HG02571 (cell line): ENCODE measurements around the gene CSNK2A1.
"Not testable (repeated sequence)": the region's sequence is repeated elsewhere in the genome, so short reads cannot be mapped to it uniquely, and the experiment has no call there.

Experiments used
- ATAC-seq: cut with Tn5 transposase; IDR thresholded peaks from one replicate; pipeline ENCODE4 v1.9.1; 2021; ENCODE audit warnings: mild to moderate bottlenecking, moderate library complexity; ENCODE audit not compliant: unreplicated experiment

CSNK2A1 gene

DNA sequence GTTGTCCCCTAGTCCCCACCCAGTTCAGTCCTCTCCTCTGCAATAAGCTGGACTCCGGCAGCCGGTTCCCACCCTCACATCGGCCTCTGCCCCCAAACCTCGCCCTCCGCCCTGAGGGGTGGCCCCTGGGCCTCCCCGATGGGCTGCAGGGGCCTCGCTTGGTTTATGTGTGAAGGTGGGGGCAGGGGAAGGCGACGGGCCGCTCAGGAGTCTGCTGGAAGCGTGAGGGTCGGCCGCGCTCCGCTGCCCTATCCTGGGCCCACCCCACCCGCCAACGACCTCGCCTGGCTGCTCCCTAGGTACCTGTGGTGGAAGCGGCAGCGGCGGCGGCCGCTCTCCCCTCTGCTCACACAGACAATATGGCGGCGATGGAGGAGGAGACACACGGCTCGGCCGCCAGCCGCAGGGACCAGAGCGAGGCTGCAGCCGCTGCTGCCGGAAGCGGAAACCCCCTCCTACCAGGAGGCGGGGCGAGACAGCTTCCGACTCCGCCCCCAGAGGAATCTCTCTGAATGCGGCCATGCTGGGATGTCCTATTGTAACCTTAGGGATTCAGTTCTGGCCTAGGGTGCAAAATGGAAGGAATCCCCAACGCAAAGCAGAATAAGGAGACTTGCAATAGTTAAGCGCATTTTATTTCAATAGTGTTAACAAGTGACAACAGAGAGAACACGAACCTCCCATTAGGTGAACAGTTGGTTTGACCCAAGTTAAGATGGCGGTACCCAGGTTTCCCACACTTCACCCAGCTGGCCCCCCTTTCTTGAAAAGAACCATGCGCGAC, at the start of gene CSNK2A1:
Gene CSNK2A1, minus strand, starts transcription at position 422 of the 784 bp plus-strand sequence. CDS start 35,239 bp downstream, outside the sequence.
- peak; percentile 95 for ATAC-seq

DNA sequence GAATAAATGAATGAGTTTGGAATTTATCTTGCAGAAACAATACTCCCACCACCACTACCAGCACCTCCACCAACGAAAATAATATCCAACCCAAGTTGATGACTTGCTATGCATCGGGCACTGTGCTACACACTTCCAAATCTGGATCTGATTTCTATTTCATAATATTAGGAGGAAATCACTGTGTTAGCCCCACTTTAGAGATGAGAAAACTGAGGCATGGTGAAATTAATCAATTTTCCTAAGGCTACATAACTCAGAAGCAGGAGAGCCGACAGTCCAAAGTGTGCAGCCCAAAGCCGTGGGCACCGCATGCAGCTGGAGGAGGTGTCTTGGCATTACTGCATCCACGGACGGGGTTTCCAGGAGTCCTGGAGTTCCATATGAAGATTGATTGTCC, 48.9 kb upstream of the CSNK2A1 start:
- ATAC-seq, result no peak

DNA sequence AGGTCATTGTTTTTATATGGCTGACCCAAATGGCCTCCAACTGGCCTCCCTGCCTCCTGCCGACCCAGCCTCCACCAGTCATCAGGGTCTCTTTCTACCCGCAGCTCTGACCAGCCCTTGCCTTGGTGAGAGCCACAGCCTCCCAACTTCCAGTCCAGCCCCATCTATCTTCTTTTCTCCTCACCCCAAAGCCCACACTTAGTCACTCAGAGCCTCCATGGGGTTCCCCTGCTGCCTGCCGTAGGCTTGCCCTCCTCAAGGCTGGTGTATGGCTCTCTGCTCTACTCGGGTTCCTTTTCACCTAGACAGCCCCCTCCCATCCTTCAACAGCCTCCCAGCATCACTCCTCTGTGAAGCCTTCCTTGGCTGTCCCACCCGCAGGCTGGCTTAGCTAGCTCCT, 48.4 kb upstream of the CSNK2A1 start:
- ATAC-seq, result no peak

DNA sequence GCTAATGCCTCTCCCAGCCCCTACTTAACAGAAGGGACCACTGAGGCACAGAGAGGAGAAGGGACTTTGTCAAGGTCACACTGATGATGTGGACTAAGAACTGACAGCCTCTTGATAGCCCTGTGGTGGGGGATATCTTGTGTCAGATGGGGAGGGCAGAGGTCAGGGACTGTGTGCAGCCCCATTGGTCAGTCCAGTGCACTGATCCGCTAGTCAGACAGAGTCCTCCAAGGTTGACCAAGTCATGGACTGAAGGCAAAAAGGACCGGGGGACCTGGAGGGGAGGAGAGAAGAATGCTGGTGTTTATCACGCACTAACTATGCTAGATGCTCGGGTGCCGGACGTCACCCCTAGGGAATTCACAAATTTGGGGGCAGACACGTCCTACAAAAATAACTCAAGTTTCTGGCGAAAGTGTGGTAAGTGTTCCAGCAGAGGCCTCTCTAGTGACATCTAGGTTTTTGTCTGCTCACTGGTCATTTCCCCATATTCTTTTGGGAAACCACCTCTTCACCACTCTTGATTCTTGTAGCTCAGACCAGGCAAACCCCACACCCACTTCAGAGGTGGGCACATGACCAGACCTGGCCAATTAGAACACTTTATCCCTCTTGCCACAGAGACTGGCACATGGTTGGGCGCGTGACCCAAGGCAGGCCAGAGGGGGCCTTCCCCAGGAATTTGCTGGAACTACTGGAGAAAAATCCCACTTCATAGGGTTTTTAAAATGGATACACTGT, 45.5 kb upstream of the CSNK2A1 start:
- ATAC-seq, result peak; percentile 81

DNA sequence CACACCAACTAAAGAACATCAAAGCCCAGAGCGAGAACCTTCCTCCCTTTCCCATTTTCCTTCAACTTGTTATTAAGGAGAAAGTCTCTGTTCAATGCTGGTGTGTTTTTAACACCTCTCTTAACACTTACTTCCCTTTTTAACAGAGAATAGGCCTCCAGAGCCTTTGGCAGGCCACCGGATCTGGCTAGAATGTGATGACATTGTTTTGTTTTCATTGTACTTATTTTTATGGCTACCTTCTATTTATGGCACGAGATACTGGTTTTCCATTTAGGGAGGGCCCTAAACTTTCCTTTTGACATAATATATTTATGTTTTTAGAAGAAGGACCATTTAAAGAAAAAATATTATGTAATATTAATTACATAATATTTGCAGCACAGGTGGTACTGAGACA, 44.9 kb upstream of the CSNK2A1 start:
- ATAC-seq, result no peak

DNA sequence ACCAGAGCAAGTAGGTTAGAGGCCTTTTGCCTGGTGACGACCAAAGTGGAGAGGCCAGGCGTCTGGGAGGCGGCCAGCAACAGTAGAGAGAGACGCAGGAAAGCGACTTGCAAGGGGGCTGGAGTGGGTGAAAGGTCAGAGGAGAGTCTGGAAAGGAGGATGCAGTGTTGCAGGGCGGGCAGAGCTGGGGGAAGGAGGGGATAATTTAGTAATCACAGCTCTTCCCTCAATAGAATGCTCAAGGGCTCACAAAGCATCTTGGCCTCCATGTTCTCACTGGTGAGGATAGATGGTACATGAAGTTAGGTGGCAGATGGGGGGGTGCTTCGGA, 41.3 kb upstream of the CSNK2A1 start:
- no peak for ATAC-seq

DNA sequence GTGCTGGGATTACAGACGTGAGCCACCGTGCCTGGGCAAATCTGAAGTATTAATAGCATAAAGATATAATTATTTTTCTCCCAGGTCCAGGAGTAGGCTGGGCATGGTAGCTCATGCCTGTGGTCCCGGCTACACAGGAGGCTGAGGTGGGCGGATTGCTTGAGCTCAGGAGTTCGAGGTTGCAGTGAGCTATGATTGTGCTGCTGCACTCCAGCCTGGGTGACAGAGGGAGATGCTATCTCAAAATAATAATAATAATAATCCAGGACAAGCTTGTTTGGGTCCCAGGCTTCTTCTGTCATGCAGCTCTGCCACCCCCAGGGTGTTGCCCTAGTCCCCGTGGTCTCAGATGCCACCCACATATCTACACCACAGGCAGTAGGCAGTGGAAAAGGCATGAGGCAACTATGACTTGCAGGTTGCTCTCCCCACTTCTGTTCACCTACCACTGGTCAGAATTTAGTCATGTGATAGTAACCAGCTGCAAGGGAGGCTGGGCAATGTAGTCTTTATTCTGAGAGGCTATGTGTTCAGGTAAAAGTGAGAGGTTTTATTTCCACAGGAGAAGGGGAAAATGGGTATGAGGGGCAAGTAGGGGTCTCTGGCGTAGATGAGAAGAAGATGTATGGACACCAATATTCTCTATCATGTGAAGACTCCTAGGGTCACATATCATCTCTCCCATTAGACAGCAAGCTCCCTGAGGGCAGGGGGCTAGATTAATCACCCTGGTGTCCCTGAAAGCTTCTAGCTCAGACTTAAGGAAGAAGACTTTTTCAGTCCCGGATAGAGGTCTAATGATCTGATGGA, 40.8 kb upstream of the CSNK2A1 start:
- peak; percentile 49 for ATAC-seq

DNA sequence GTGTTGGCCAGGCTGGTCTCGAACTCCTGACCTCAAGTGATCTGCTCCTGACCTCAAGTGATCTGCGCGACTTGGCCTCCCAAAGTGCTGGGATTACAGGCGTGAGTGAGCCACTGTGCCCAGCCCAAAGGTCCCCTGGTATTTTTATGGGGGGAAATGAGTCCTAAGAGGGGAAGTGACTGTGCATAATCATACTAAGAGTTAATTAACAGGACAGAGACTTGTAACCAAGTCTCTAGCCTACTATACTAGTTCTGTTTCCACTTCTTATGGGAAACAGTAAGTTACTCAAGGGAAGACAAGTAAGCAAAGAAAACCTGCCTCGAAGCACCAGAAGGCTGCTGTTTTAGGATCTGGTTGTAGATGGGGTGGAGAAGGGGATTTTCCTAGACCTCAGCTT, 38.6 kb upstream of the CSNK2A1 start:
- no peak for ATAC-seq

DNA sequence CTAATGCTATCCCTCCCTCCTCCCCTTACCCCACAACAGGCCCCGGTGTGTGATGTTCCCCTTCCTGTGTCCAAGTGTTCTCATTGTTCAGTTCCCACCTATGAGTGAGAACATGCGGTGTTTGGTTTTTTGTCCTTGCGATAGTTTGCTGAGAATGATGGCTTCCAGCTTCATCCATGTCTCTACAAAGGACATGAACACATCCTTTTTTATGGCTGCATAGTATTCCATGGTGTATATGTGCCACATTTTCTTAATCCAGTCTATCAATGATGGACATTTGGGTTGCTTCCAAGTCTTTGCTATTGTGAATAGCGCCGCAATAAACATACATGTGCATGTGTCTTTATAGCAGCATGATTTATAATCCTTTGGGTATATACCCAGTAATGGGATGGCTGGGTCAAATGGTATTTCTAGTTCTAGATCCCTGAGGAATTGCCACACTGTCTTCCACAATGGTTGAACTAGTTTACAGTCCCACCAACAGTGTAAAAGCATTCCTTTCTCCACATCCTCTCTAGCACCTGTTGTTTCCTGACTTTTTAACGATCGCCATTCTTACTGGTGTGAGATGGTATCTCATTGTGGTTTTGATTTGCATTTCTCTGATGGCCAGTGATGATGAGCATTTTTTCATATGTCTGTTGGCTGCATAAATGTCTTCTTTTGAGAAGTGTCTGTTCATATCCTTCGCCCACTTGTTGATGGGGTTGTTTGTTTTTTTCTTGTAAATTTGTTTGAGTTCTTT, 35.5 kb upstream of the CSNK2A1 start:
- not testable (repeated sequence) for ATAC-seq

DNA sequence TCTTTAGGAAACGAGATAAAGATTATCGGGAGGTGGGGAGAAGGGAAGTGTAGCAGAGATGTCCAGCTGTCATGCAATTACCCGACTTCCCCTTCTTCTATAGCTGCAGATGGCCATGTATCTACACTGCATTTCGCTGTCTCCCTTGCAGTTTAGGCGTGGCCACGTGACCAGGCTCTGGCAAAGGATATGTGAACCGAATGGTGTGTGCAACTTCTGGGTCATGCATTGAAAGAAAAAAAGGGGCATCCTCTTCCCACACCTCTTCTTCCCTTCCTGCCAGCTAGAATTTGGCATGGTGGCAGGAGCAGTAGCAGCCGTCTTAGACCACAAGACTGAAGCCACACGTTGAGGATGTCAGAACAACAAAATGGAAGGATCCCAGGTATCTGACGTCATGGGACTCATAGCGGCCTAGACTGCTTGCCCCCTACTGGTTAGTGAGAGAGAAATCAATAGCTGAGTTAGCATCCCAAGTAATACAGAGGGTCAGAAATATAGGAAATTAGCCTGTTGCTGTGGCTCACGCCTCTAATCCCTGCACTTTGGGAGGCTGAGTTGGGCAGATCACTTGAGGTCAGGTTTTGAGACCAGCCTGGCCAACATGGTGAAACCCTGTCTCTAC, 33.7 kb upstream of the CSNK2A1 start:
- no peak for ATAC-seq

DNA sequence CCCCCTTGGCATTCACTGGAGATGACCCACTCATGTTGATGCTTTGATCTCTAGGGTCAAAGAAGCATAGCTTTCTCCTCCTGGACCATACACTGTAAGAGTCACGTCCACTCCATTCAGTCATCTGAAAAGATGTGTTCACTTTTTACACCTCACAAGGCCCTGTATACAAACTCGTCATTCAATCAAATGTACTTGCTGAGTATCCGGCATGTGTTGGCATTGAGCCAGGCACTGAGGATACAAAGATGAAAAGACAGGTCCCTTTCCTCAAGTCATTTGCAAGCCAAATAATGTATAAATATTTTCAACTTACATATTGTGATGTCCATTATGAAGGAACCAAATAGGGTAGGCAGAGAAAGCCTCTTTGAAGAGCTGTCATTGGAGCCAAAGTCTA, 32.6 kb upstream of the CSNK2A1 start:
- ATAC-seq, result no peak

DNA sequence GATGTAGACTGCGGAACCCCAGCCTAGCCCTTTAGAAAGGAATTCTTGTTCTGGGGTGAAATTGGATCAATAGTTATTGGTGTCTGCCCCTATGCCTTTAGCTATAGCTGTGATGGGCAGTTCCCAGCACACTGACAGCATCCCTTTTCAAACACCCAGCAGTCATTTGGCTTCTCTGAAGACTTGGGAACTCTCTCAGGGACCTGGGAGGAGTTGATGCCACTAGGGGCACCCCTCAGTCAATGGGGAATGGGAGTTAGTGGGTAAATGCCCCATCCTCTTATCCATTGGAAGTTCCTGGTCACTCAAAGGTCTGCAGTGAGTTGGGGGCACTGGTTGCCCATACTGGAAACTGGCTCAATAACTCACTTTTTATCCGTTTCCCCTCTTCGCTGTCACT, 31.6 kb upstream of the CSNK2A1 start:
- ATAC-seq, result no peak

DNA sequence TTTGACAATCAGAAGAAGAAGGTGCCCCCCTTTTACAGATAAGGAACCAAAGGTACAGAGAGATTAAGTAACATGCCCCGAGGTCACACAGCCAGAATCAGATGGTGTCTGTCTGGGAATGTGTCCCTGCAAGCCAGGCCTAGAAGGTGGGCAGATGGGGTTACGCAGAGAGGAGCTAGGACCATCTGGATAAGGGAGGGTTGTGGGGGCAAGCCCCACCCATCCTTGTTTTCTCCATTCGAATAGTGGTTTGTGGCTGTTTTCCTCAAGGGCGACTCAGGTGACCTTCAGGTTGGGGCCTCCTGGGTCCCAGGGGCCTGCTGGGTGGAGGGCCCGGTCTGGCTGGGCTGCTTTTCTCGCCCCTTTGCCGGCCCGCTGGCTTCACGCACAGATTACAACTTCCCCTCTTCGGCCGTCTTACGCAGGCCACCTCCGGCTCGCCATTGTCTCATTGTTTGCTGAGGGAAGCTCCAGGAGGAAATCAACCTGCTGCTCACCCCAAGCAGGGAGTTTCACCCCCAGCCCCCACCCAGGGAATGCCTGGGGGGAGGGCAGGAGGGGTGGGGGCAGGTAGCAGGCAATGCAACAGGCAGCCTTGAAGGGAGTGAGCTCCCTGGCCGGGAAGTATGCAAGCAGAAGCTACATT, 30.8 kb upstream of the CSNK2A1 start:
- ATAC-seq, result no peak

DNA sequence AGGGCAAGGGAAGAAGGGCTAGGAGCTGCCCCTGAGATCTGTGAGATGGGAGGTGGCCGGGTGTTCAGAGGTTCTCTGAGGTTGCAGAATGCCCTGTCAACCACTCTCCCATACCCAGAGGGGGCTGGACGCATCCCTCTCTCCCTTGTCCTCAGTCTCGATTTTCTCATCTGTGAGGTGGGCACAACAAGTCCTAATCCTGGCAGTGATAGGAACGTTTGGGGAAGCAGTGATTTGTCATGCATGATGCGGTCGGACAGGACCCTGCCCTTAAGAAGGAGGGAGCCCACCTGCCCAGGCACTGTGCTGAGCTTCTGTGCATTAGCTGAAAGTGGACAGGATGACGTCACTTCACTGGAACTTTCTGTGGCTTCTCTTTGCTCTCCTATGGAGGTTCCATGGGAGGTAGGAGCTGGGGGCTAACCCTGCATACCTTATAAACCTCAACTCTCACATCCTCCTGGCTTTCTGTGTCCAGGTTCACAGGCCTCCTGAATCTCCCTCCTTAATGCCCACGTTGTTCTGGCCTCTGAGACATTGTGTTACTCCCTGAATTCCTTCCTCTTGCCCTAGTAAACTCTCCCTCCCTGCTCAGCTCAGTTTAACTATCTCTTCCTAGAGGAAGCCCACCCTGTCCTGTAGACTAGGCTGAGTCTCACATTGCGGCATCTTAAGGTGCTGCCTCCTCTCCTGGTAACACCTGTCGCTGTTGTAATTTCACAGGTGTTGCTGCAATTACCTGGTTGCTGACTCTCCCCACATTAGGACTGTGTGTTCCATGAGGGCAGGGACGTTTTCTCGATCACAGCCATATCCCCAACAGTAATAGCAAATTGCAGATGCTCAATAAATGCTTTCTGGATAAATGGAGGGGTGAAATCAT, 30.1 kb upstream of the CSNK2A1 start:
- ATAC-seq, result no peak

DNA sequence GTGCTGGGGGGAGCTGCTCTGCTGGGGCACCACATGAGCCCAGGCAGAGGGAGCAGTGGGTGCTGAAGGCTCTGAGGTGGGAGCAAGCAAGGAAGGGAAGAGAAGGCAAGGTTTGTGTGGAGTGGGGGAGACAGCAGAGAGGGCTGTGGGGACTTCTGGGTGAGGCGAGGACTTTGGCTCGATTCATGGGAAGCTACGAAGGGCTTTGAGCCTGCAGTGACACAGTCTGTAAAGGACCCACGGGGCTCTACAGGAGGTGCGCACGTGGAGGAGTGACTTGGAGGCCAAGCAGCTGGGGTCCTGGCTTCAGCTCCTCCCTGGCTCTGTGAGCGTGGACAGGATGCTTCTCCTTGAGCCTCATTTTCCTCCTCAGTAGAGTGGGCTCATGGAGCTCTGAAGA, 29.1 kb upstream of the CSNK2A1 start:
- ATAC-seq, result no peak

DNA sequence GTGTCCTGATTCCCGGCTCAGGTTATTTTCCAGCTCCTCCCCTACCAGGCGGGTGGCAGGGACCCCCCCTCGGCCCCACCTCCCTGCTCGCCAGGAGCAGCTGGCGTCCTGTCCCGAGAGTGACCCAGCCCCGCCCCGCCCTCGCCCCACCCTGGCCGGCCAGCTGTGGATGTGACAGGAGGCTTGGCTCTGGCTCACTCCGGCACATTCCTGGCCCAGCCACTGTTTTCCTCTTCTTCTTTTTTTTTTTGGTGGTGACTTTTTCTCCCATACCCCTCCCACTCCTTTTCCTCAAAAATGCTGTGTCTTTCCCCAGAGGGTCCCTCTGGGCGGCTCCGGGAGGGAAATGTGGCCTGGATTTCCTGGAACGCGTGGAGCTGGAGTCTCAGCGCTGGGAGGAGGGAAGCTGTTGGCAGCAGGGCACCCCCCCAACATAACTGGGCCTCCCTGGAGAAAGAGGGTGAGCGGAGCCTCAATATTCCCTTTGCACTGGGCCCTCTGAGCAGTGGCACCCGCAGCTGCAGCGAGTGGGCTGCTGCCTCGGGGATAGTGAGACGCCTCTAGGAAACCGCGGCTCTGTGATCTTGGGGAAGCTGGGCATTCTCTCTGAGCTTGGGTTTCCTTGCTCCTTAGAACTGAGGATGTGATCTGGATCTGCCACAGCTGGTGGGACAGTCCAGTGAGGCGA, 28.3 kb upstream of the CSNK2A1 start:
- ATAC-seq, result no peak

DNA sequence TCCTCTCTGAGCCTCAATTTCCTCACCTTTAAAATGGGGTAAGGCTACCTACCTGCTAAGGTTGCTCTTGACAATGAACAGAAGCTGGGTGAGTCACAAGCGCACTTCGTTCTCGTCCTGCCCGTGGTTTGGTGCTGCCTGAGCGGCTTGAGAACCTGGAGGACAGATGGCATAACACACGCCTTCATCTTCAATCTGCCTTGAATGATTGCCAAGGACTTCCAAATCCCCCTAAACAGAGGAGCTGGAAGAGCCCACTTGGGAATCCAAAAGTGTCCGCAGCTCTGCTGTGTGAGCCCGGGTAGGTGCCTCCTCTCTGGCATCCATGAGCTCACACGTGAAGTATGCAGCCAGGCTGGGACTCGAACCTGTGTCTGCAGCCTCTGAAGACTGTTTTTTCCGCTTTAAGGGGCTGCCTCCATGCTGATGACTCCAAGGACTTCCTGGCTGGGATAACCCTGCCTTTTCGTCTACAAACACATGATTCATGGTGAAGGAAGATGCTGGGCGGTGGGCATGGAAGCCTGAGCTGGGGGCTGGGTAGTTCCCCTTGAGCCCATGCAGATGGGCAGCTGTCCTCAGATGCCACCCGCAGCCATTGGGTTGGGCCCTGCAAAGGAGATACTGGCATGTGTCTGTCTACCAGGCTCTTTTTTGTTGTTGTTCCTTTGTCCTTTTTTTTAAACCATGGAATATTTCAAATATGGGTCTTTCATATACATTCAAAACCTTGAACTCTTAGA, 25.3 kb upstream of the CSNK2A1 start:
- no peak for ATAC-seq
